ENCODE measurements around the gene TNFRSF25. TPM values are rescaled to one million over a fixed set of nuclear protein-coding genes. Genes with fewer than 3 reads are reported as not detected.
"Not testable (repeated sequence)": the region's sequence is repeated elsewhere in the genome, so short reads cannot be mapped to it uniquely, and the experiment has no call there.

Gene TNFRSF25
- total and polyA plus RNA-seq, 2 of the 8 experiments (the other 6 are each of a cell fraction or from before 2014, with no cell fraction given), result 10.7 to 19.5 TPM

- H2AK5ac ChIP-seq (ENCODE audit: low read depth, low read length); H3K14ac ChIP-seq (ENCODE audit: insufficient read length); H2BK120ac ChIP-seq (replicated peaks; ENCODE audit: low read depth, low read length); H2AFZ ChIP-seq (ENCODE audit: low read length); H3K23ac ChIP-seq (ENCODE audit: insufficient read length); H3K4ac ChIP-seq (replicated peaks; ENCODE audit: insufficient read length, low read depth, low read length); H3K79me1 ChIP-seq (ENCODE audit: low read depth, low read length); H3K18ac ChIP-seq (ENCODE audit: extremely low read depth, low read length); H3K56ac ChIP-seq (replicated peaks; ENCODE audit: insufficient read length, low read depth, low read length); H4K20me1 ChIP-seq (replicated peaks in 1 of 2; ENCODE audit: control insufficient read depth in 1 of 2, insufficient read depth in 2 of 2, low read length in 2 of 2); H3K23me2 ChIP-seq (ENCODE audit: low read depth, low read length); H3K9me3 ChIP-seq (ENCODE audit: insufficient read depth in 2 of 2, low read depth in 1 of 2, low read length in 1 of 2); H4K91ac ChIP-seq (replicated peaks; ENCODE audit: insufficient read length, low read length); H2BK12ac ChIP-seq (ENCODE audit: low read depth, low read length); H2BK15ac ChIP-seq (ENCODE audit: low read length); H4K5ac ChIP-seq (ENCODE audit: insufficient read length, low read depth, low read length); H3K36me3 ChIP-seq (ENCODE audit: control insufficient read depth in 2 of 4, insufficient read depth in 4 of 4, low read length in 3 of 4); H2BK5ac ChIP-seq (ENCODE audit: low read depth, low read length); H3K27ac ChIP-seq (ENCODE audit: low read depth, low read length); H2BK20ac ChIP-seq (ENCODE audit: low read length); H3K9ac ChIP-seq (replicated peaks in 1 of 4; ENCODE audit: extremely low read depth in 1 of 4, low read depth in 3 of 4, low read length in 3 of 4); H3K79me2 ChIP-seq (ENCODE audit: control insufficient read depth in 1 of 2, insufficient read depth in 2 of 2, low read length in 2 of 2); DNase-seq (ENCODE audit: low read depth in 1 of 2, low spot score in 2 of 2): not testable (repeated sequence)
- H3K4me1 ChIP-seq (replicated peaks in 1 of 4; ENCODE audit: control insufficient read depth in 3 of 4, insufficient read depth in 4 of 4, low read length in 3 of 4), result peaks cover 0 to 18% (median 11%) of the 10 kb centered on the region in 4 experiments; a peak in 6 of 7 replicates
- ChIA-PET CTCF (ENCODE audit: partially characterized antibody) (interaction anchor here (0.8 to 6.0 kb wide), 19 partner anchors 10 to 373 kb away, joined by 3 to 75 read pairs (median 5); partner anchors contain the start of genes HES2, PLEKHG5 and TNFRSF25), POLR2A (ENCODE audit: partially characterized antibody) (interaction anchor here (0.8 to 12.2 kb wide), 7 partner anchors 9 to 149 kb away, joined by 3 to 123 read pairs (median 3); partner anchors contain the start of genes PLEKHG5 and TNFRSF25)
- H4K8ac ChIP-seq (ENCODE audit: extremely low read depth, insufficient read depth, low read length), result peak overlapping the region; percentile 57; the same call in 1 of the 2 replicates
- peak overlapping the region; percentile 8 to 64; a peak in 2 of 4 replicates for H3K4me2 ChIP-seq (ENCODE audit: insufficient read depth in 1 of 2, low read depth in 2 of 2, low read length in 2 of 2)
- TF ChIP-seq, protein P1, sequence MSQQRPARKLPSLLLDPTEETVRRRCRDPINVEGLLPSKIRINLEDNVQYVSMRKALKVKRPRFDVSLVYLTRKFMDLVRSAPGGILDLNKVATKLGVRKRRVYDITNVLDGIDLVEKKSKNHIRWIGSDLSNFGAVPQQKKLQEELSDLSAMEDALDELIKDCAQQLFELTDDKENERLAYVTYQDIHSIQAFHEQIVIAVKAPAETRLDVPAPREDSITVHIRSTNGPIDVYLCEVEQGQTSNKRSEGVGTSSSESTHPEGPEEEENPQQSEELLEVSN (IDR thresholded peaks at IDR 0.05), result peak; percentile 59
- TF ChIP-seq, protein P2, sequence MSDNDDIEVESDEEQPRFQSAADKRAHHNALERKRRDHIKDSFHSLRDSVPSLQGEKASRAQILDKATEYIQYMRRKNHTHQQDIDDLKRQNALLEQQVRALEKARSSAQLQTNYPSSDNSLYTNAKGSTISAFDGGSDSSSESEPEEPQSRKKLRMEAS (IDR thresholded peaks at IDR 0.05), result peak; percentile 61
- H3K4me3 ChIP-seq (ENCODE audit: extremely low read depth in 1 of 4, insufficient read depth in 2 of 4, low read depth in 3 of 4, low read length in 4 of 4), result peak overlapping the region in 1 of 4 experiments; percentile 44; a peak in 2 of 8 replicates
- FAIRE-seq, result peak; percentile 62
- peaks cover 5 to 43% (median 24%) of the 10 kb centered on the region in 4 experiments; a peak in 6 of 7 replicates for H3K27me3 ChIP-seq (replicated peaks in 1 of 4; ENCODE audit: control insufficient read depth in 3 of 4, extremely low read depth in 1 of 4, insufficient read depth in 3 of 4, low read length in 3 of 4)
- WGBS, 2 experiments (ENCODE audit: extremely low coverage in 1 of 2, insufficient coverage in 1 of 2, insufficient read length in 1 of 2, insufficient replicate concordance in 2 of 2, low coverage in 1 of 2, low lambda C conversion rate in 2 of 2, missing lambda C conversion rate in 1 of 2), result 74% methylated on average over 68 of the region's 85 CpGs; no CpG with 5 or more reads in 1 of the 2 experiments
These were observed 11.8 kb downstream of the TNFRSF25 start for GRCh38 chr1:6453895-6454855.

All from H1 (cell line).